ENCODE results near the gene CCL4. TPM values are rescaled to one million over a fixed set of nuclear protein-coding genes. Genes with fewer than 3 reads are reported as not detected.
"Not testable (repeated sequence)": the region's sequence is repeated elsewhere in the genome, so short reads cannot be mapped to it uniquely, and the experiment has no call there.

CCL4 gene
- total RNA-seq, 4 donors from 2014 or later = 0.97 TPM; not detected in 3

DNA sequence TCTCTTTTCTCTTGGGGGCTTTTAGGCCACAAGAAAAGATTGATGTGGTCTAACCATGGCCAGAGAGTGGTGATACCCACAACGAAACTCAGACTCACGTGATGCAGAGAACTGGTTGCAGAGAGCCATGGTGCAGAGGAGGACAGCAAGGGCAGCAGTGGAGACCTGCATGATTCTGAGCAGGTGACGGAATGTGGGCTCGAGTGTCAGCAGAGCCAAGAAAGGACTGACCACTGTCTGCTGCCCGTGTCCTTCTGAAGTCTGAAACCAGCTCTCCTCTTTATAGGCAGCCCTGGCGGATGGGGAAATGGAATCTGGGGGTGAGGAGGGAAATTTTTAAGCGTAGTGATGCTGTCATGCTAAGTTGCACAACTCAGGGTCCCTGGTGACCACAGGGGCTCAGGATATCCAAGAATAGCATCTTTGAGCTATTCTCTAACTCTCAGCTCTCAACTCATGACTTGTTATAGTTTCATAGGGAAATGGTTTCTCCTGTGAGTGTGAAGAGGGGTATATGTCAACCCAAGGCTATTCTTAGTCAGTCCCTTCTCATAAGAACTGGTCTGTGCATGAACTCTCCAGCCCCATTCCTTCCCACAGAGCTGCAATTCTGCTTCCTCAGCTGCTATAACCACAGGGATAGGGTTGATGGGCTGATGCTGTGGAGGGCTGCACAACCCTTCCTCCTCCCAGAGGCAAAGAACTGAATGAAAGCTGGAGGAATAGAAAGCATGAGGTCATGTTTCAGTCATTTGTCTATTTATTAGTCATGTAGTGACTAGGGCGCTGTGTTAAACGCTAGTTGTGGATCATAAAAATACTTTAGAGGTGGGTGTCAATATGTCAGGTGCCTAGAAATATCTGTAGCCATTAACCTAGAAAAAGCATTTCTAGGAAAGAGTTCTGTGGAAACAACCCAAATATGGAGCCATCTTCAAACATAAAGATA, 13.5 kb upstream of the CCL4 start, which contains the start of gene CCL3:
CCL3 (minus strand) TSS at position 256 of the 949 bp plus-strand sequence; CDS start at position 171, 85 bp downstream.
- Histone ChIP-seq H3K27ac (no peak within 1 kb of the TSS), H3K9me3 (no peaks in the 10 kb centered on the region), H3K4me3 (no peak within 1 kb of the TSS), H3K36me3 (no peaks in the 10 kb centered on the region), H3K4me1 (no peaks in the 10 kb centered on the region), H3K27me3 (peaks cover 8% of the 10 kb centered on the region)
- no peak for TF ChIP-seq POLR2AphosphoS5 (IDR thresholded peaks at IDR 0.05)
- no peak for TF ChIP-seq POLR2A (IDR thresholded peaks at IDR 0.05)
- TF ChIP-seq EP300 (IDR thresholded peaks at IDR 0.05) = no peak
- TF ChIP-seq, protein P1, sequence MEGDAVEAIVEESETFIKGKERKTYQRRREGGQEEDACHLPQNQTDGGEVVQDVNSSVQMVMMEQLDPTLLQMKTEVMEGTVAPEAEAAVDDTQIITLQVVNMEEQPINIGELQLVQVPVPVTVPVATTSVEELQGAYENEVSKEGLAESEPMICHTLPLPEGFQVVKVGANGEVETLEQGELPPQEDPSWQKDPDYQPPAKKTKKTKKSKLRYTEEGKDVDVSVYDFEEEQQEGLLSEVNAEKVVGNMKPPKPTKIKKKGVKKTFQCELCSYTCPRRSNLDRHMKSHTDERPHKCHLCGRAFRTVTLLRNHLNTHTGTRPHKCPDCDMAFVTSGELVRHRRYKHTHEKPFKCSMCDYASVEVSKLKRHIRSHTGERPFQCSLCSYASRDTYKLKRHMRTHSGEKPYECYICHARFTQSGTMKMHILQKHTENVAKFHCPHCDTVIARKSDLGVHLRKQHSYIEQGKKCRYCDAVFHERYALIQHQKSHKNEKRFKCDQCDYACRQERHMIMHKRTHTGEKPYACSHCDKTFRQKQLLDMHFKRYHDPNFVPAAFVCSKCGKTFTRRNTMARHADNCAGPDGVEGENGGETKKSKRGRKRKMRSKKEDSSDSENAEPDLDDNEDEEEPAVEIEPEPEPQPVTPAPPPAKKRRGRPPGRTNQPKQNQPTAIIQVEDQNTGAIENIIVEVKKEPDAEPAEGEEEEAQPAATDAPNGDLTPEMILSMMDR (IDR thresholded peaks at IDR 0.05) = no peak
- 59% methylated on average over 9 of the region's 9 CpGs for WGBS
- DNase-seq (ENCODE audit: low spot score in 2 of 2) = no peak

GRCh38 chr17:36092230-36092629, 11.4 kb upstream of the CCL4 start:
- H3K4me1 ChIP-seq = no peaks in the 10 kb centered on the region
- WGBS = 71% methylated on average over 4 of the region's 4 CpGs
- no peaks in the 10 kb centered on the region for H3K36me3 ChIP-seq
- H3K4me3 ChIP-seq = no peak overlapping the region
- peaks cover 8% of the 10 kb centered on the region for H3K27me3 ChIP-seq
- TF ChIP-seq EP300 (IDR thresholded peaks at IDR 0.05) (no peak), POLR2A (IDR thresholded peaks at IDR 0.05) (no peak), POLR2AphosphoS5 (IDR thresholded peaks at IDR 0.05) (no peak)
- TF ChIP-seq, protein P1 (IDR thresholded peaks at IDR 0.05) = no peak
- H3K27ac ChIP-seq = no peak overlapping the region
- no peaks in the 10 kb centered on the region for H3K9me3 ChIP-seq
- DNase-seq (ENCODE audit: low spot score in 2 of 2) = no peak

DNA sequence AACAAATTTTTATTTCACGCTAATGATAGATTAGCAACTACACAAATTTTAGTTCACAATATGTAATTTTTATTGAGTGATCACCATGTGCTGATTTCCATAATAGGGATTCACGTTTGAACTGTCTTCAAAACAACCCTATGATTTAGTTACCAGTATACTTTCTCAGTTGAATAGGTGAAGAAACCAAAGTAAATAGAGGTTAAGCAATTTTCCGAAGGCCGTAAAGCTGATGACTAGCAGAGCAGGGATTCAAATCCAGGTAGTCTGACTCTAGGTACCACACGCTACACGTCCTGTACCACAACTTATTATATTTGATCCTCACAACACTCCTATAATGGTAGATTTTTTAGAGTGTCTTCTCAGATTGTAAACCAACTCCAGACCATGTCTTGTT, 10.9 kb upstream of the CCL4 start:
- not testable (repeated sequence) for H3K36me3 ChIP-seq; H3K9me3 ChIP-seq; DNase-seq (ENCODE audit: low spot score in 2 of 2); H3K4me3 ChIP-seq; H3K4me1 ChIP-seq; H3K27me3 ChIP-seq; H3K27ac ChIP-seq
- 85% methylated on average over 6 of the region's 6 CpGs for WGBS

DNA sequence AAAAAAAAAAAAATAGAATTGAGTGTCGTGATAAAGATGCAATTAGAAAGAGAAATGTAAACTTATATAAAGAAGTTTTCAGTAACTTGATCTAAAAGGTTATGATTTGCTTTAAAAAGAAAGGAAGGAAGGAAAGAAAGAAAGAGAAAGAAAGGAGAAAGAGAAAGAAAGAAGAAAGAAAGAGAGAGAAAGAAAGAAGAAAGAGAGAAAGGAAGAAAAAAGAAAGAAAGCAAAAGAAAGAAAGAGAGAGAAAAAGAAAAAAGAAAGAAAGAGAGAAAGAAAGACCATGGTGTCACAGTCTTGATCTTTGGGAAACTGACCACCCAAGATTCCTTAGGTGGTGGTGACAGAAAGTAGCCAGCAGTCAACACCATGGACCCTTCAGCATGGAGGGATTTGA, 9.4 kb upstream of the CCL4 start:
- H3K27ac ChIP-seq = no peak overlapping the region
- no peaks in the 10 kb centered on the region for H3K4me1 ChIP-seq
- WGBS = 87% methylated on average over 1 of the region's 1 CpG
- no peaks in the 10 kb centered on the region for H3K36me3 ChIP-seq
- no peaks in the 10 kb centered on the region for H3K9me3 ChIP-seq
- no peak overlapping the region for H3K4me3 ChIP-seq
- peaks cover 8% of the 10 kb centered on the region for H3K27me3 ChIP-seq
- no peak for TF ChIP-seq EP300 (IDR thresholded peaks at IDR 0.05)
- TF ChIP-seq, protein P1 (IDR thresholded peaks at IDR 0.05) = no peak
- no peak for TF ChIP-seq POLR2AphosphoS5 (IDR thresholded peaks at IDR 0.05)
- no peak for TF ChIP-seq POLR2A (IDR thresholded peaks at IDR 0.05)
- DNase-seq (ENCODE audit: low spot score in 2 of 2) = no peak

DNA sequence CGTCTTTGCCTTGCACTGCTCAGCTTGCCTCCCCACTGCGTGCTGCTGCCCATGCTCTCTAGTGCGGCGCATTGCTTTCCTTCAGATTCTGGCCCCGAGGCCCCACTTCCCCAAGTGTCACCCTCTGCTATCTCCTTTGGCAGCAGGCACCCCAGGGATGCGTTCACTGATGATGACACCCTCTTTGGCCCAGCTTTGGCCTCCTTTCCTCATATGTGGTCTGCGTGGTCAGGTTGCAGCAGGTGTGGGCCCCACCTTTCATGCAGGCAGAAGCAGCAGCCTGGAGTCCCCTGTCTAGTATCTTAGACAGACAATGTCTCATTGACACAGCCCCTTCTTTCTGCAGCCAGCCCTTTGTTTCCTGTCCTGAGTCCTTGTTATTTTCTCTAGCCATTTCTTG, 8.9 kb upstream of the CCL4 start:
- TF ChIP-seq, protein P1 (IDR thresholded peaks at IDR 0.05) = no peak
- no peak for TF ChIP-seq EP300 (IDR thresholded peaks at IDR 0.05)
- TF ChIP-seq POLR2A (IDR thresholded peaks at IDR 0.05) = no peak
- no peak for TF ChIP-seq POLR2AphosphoS5 (IDR thresholded peaks at IDR 0.05)
- no peaks in the 10 kb centered on the region for H3K36me3 ChIP-seq
- no peaks in the 10 kb centered on the region for H3K9me3 ChIP-seq
- no peaks in the 10 kb centered on the region for H3K4me1 ChIP-seq
- DNase-seq (ENCODE audit: low spot score in 2 of 2) = no peak
- H3K27ac ChIP-seq = no peak overlapping the region
- 94% methylated on average over 7 of the region's 7 CpGs for WGBS
- peaks cover 7% of the 10 kb centered on the region for H3K27me3 ChIP-seq
- no peak overlapping the region for H3K4me3 ChIP-seq

Data from suprapubic skin (tissue), 4 donors.